SK-N-MC (cell line): Measurements from ENCODE around the gene TGM1.

Experiments
- EZH2 ChIP-seq: fragments of 200-600 bp; sonication (generic); IDR thresholded peaks from one replicate; pipeline ENCODE4 v1.6.1; 2017; ENCODE audit warnings: antibody characterized with exemption
- FOXP2 ChIP-seq: optimal IDR thresholded peaks from 2 replicates; pipeline ENCODE3; 2011; ENCODE audit warnings: mild to moderate bottlenecking, moderate library complexity; ENCODE audit not compliant: insufficient read depth; ENCODE audit errors: extremely low read length, control extremely low read depth
- POLR2AphosphoS5 ChIP-seq: IDR thresholded peaks from 2 replicates; pipeline ENCODE4 v1.6.1; 2012; ENCODE audit warnings: mild to moderate bottlenecking, low read depth, low read length, borderline replicate concordance

- TF ChIP-seq POLR2AphosphoS5 (no peak), EZH2 (no peak), FOXP2 (no peak)
Measured at GRCh38 chr14:24296341-24297157, 33.6 kb upstream of the TGM1 start.
